GM04504 (cell line): ENCODE results near the gene CCDC179.

Experiments
- DNase-seq: peaks from one replicate; pipeline ENCODE4 v3.0.0-alpha.2; 2012; ENCODE audit warnings: low read depth

The CCDC179 gene

DNA sequence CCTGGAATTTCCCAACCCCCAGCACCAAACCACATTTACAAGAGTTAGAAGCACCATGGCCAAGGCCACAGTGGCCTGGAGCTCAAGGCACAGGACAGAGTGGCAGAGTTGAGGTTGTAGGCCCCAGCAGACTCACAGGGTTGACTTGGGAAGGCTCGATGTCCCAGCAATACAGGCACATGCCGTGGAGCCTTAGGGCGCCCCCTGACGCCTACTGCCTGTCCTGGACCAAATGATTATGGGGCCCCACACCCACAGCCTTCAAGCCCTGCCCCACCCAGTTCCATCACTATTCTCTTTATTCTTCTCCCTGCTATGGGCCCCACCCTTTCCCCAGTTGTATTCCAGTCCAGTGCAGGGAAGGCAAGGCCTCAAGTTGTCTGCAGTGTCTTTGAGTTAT is at the start of gene CCDC179:
TSS of gene CCDC179 (minus strand) at position 234 of the 400 bp plus-strand sequence. CDS start at position 181, 53 bp downstream.
- DNase-seq = no peak

DNA sequence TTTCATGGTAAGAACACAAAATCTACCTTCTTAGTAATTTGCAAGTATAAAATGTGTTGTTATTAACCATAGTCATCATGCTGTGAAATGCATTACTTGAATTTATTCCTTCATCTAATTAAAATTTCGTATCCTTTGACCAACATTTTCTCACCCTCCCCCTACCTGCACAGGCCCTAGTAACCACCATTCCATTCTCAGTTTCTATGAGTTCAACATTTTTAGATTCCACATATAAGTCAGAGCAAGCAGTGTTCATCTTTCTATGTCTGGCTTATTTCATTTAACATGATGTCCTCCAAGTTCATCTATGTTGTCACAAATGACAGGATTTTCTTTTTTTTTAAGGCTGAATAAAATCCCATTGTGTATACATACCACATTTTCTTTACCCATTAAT is 43.5 kb upstream of the CCDC179 start:
- DNase-seq = no peak

DNA sequence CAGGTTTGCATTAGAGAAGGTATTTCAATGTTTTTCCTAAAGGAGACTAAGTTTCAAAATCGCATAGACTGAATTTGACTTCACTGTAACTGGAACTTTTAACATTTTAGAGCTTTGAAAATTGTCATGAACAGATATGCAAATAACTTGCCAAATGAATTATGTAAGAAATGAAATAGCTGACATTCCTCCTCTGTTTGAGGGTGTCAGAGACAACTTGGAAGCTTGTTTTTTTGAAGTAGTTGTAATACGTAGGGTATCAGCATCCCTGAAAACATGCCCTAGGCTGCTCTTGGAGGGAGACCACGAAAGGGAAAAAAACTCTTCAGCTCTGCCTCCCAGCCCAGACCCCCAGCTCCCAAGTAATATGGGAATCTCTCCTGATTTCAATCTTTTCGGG is 41.3 kb upstream of the CCDC179 start:
- no peak for DNase-seq

DNA sequence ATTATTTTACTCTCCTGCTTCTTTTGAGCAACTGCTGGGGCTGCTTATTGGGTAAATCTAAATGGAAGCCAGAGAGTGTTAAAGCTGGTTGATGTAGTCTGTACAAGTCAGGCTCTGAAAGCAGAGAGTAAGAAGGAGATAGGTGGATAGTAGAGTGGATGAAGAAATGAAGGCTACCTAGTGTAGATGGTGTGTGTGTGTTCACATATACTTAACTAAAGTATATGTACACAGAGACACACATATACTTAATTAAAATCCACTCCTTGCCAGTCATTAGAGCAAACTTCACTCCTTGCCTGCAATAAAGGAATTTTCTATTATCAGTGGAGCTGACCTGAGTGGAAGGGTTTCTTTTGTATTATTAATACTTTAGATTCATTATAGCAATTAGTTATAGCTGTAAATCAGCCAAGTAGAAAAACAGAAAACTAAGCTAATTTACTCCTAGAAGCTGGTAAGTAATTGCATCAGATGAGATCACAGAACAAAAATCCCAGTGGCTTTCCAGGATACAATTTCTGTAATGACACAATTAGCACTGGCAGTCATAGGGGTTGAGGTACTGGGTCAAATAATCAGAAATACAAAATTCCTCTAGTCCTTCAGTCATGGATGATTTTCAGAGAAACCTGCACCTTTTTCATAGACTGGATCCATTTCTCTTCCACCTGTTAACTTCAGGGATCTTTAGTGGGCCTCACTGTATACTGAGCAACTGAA is 40.7 kb upstream of the CCDC179 start:
- no peak for DNase-seq

DNA sequence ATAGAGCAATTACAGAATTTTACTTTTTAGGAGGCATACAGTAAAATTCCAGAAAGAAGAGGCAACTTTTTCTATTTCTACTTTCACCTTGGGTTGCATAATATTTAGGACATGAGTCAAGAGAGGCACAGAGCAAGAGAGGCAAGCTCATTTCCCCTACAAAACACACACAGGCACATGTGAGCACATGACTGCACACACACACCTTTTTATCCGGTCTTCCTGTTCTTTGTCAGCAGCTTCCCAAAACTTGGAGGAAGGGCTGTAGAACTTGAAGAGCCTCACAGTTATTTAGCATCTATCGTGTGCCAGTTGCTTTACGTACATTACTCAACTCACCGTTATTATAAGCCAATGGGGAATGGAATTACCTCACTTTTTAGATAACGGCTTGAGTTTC is 37.8 kb upstream of the CCDC179 start:
- DNase-seq = no peak

DNA sequence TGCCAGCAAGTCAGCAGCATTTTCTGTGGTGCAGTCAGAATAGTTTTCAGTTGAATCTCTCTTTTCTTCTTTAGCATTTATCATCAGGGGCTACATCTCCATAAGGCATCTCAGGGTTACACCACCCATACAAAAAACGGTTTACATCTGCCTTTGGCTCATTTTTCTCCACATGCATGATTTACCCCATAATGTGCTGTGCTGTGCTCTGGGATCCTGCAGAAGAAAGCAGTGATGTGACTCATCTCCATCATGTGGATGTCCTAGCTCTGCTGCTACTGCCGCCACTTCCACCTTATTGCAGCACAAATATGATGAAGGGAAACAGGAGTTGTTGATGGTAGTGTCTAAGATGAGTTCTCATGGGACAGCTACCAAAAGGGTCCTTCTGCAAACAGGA is 30.0 kb upstream of the CCDC179 start:
- no peak for DNase-seq

DNA sequence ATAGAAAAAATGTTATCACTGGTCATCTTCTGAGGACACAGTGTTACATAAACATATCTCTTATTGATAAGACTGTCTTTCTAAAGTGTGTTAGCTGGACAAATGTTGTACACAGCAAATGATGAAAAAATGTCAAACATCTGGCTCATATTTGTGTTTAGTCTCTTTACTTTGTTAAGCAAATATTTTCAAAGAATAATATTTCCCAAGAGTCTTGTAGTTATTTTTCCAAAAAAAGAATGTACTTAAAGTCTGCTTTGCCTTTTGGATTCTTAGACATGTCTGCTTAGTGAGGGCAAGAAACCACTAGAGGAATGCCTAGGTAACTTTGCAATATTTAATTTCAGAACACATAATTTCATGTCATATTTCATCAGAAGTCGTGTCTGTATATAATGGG is 23.9 kb upstream of the CCDC179 start:
- DNase-seq = no peak

DNA sequence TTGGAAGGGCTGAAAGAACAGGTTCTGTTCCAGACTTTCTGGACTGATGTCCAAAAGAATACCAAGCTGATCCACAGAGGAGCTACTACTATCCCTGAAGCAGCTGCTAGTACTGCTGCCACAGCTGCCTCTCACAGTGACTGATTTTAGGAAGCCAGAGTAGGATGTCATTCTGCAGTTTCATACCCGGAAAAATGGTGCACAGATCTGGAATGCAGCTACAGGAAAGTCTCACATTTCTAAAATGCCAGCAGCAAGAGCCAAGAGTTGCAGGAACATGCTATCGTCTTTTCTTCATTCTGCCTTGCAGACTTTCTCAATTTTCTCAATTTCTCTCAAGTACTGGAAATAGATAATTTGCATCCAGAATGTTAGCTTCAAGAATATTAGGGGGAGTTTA is 19.4 kb upstream of the CCDC179 start:
- no peak for DNase-seq

DNA sequence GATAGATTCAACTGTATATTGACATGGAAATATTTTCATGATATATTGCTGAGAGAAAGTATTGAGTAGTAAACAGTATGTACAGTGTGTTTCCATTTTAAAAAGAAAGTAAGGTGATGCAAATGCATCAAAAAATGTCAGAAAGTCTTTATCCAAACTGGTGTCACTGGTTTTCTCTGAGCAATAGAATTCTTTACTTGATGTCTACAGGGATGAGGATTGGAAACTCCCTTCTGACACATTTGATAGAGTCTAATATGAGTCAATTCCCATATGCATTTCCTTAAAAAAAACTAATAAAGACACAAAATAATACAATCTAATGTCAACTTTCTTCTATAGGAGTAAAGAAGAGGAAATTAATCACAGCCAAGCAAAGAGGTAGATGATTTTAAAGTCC is 18.3 kb upstream of the CCDC179 start:
- no peak for DNase-seq

DNA sequence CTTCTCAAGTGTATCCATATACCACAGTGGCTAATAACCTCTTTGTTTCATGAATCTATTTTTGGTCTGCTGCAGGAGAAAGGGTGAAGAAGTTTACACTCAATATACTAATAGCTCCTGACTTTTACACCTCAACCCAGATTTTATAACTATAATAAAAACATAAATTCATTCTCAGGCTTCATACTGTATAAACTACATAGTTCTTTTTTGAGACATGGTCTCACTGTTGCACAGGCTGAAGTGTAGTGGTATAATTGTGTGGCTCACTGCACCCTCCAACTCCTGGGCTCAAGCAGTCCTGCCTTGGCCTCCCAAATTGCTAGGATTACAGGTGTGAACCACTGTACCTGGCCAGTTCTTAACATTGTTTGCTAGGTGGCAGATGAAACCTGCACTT is 17.8 kb upstream of the CCDC179 start:
- no peak for DNase-seq

DNA sequence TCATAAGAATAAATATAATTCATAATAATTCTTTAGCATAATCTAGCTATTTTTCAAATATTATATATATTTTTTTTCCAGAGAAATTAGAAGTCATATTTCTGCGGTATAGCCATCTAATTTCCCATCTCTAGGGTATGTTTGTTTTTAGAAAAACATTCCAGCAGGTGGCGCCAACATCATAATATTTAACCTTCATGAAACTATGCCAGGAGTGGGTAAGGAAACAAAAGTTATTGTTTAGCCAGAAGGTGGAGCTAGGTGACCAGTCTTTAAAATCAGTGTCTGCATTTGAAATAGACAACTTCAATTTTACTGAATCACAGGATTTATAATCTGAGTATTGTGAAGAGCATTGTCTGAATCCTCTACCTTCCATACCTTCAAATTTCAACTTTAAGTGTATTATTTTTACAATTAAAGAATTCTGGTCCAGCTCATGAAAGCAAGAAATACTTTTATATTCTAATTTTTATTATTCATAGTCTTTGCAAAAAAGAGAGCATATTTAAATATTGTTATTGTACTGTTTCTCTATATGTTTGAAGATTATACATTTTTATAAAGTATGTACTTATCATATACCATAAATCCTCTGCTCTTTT is 15.7 kb upstream of the CCDC179 start:
- peak; percentile 67 for DNase-seq

DNA sequence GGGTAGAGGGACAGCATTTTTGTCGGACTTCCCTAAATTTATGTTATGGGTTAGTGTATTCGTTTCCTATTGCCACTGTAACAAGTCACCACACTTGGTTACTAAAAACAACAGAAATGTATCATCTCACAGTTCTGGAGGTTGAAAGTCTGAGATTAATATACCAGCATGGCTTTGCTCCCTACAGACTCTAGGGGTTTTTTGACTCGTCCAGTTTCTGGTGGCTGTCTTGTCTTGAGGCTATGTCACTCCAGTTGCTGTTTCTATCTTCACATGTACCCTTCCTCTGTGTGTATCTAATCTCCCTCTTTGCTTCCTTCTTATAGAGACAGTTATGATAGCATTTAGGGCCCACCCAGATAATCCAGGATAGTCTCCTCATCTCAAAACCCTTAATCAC is 9.1 kb upstream of the CCDC179 start:
- DNase-seq = no peak

DNA sequence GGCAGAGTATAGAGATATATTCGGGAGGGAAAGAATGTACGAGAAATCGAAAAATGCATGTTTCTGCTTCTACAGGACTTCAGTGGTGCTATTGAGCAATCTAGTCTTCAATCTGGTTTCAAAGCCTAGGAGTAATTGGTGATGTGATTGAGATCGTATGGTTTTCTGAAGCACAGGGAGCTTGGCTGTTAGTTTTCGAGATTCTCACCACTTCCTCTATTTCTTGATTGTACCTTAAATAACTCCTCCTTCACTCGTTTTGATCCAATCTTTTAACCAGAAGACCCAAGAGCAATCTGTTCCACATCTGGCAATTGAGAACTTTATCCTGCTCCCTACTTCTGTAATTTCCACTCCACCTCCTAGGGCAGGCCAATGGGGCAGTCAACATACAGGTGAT is 518 bp downstream of the CCDC179 start:
- DNase-seq = no peak

DNA sequence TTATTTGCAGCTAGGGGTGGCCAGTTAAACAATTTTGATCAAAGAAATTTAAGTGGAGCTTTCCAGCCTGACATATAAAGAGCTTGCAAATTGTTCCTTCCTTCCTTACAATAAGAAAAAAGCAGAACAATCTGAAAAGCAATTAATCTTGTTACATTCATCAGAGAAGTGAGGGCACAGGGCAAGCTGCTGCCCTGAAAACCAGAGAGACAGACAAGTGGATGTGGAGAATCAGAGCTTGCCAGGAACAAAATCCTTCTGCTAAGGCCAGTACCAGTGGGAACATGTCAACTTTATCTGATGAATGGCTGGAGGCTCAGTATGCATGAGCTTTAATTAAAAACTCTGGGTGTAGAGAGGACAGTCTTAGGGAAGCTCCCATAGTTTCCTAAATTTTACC is 8.8 kb downstream of the CCDC179 start:
- no peak for DNase-seq

DNA sequence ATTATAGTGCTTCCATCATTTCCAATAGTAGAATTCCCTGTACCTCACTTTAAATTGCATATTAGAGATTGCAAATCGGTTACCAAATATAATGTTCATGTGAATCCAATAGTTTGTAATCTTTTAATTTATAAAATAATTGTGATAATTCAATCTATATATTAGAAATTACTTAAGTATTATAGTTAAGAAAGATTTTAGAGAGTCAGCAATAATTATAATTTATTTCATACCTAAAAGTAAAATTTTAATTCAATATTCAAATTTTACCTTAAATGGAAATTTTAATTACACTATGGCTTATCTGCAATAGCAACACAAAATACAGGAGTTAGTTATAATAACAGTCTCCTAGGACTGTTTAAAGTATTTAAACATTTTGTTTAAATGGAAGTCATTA is 13.5 kb downstream of the CCDC179 start:
- DNase-seq = no peak

DNA sequence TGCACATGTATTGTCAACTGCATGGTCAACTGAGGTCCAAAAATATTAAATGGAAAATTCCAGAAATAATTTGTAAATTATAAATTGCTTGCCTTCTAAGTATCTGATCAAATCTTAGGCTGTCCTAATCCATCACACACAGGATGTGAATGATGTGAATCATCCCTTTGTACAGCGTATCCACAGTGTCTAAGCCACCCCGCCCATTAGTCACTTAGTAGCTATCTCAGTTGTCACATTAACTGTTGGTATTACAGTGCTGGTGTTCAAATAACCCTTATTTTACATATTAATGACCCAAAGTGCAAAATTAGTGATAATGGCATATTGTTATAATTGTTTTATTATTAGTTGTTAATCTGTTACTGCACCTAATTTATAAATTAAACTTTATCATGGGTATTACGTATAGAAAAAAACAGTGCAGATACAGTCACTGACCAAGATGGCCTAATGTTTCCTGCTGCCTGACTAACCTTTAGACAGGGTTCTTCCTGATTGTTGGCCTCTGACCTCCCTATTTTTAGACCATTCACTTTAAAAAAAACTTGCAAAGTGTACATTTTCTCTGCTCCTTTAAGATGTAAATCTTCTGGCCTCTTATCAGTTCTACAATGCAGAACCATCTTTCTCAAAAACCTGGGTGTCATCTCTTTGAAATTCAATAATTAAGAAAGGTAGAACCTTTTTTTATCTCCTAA is 27.8 kb downstream of the CCDC179 start:
- no peak for DNase-seq

DNA sequence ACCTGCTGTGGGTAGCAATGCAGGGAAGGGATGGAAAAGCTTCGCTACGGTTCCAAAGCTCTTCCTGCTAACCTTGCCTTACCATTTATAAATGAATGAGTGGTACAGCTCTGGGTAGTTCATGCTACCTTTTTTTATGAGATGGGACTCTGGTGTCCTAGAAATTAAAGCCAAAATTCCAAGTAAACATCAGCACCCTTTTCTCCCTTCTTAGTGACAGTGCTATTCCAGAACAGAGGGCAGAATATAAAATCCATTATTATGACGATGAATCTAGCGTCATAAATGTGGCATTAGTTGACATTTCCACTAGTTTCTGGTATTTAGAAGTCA is 30.2 kb downstream of the CCDC179 start:
- no peak for DNase-seq

DNA sequence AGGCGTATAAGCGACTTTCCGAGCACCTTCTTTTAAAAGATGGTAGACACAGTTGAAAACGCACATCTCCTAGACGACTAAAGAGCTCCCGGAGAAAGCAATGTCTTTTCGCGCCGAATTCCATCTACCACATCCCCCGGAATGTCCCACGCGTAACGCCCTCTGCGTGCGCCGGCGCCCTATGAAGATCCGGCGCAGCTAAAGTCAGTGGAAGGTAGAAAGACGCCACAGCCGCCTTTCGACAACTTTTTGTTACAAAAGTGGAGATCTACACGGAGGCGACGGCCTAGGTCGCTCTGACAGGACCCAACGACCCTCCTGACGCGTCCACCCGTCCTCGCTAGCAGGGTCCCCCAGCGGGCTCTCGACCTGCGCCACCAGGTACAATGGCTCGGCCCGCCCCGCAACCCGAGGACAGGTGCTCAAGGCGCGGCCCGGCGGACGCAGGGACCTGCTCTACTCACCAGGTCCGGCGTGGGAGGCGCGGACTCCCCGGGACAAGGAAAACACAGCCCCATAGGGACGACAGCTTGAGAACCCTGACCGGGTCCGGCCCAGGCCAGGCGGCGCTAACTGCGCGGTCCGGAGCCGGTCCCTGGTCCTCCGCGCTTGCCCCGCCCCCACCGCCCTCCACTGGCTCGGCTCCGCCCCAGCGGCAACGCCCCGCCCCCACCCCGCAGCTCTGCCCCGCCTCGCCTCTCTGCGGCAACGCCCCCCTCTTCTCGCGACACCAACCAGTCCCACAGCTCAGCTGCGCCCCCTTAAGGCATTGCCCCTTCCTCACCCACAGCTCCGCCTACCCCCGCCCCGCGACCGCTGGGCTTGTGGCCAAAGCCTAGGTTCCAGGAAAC is 30.8 kb downstream of the CCDC179 start, which contains the start of gene SVIP:
TSS of gene SVIP (minus strand) at position 571 of the 851 bp plus-strand sequence. CDS start at position 518, 53 bp downstream.
- DNase-seq = peak; percentile 41

DNA sequence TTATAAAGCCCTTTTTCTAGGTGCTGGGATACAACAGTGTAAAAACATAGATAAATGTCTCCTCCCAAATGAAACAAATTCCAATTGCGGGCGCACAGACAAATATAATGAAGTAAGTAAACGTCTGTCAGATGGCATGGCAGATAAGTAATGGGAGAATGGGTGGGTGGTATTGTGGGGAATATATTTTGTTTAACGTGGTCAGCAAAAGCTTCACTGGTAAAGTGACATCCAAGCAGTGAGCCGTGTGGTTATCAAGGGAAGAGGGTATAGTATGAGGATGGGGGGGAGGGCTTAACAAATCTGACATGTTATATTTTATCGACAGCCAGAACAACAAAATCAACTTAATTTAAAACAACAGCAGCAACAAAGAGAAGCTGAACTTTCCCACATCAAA is 31.9 kb downstream of the CCDC179 start:
- no peak for DNase-seq

DNA sequence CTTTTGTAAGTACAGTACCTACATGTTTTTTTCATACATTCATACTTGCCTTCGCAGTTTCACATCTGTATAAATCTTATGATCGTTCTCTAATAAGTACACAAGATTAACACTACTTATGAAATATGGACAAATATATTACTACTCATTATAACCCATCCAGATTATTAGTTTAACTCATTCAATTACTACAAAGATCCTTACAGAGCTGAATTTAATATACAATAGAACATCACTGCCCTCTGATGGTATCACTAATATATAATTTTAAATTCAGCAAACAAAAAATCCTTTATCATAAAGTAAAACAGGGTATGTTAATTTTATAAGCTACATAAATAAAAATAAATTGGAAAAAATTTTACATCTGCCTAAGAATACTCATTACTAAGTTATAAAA is 38.1 kb downstream of the CCDC179 start:
- no peak for DNase-seq

DNA sequence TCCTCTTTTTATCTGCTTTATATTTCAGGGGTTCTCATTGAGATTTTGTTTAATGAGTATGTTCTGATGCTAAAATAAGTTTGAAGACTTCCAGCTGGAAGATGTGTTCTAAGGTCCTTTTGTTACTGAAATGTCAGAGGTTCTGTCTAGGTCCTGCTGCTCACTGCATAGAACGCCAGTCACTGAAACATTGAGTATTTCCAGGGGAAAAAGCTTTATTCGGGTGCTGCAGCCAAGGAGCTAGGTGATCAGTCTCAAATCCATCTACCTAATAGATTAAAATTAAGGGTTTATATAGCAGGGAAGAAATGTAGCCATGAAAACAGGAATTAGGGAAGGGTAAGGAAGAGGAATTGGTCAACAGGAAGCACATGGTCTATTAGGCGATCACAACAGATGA is 50.4 kb downstream of the CCDC179 start:
- no peak for DNase-seq

DNA sequence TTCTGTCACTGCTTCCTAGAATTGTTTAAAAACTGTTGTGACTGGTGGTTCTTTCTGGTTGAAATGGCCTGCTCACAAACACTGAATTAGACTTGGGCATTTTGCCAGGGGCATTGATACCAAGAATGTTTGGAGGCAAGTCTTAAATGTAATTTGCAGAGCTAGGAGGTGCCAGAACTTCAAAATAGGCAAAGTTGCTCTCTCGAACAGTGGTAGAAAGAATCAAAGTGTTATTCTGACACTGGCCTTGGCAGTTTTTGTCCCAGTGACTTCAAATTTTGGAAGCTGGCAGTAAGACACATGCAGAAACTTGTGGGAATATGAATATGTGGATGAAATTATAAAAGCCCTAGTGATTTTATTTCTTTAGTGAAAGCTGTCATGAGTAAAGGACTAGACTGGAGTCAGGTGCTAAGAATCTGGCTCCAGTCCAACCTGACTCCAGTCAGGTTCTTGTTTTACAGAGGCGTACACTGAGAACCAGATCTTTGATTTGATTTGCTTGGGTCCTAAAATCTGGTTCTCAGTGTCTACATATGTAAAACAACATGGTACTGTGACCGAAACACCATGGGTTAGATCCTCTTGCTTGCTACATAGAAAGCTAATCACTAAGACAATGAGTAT is 51.6 kb downstream of the CCDC179 start:
- DNase-seq = no peak
